Stimulated activated CD8-positive, alpha-beta memory T cell treated with anti-CD3 and anti-CD28 coated beads, Interleukin-15, amount 100 ng/mL, for 1 hour (primary cell): ENCODE results near the gene OR10H1.
"Not testable (repeated sequence)": the region's sequence is repeated elsewhere in the genome, so short reads cannot be mapped to it uniquely, and the experiment has no call there.

Experiments
- DNase-seq: peaks from one replicate; pipeline ENCODE4 v3.0.0-alpha.2; 2020; ENCODE audit warnings: low read depth

The OR10H1 gene

GRCh38 chr19:15774159-15774558, 41.3 kb downstream of the OR10H1 start:
- not testable (repeated sequence) for DNase-seq

- no peak for DNase-seq
Observed at GRCh38 chr19:15769586-15769985, 45.9 kb downstream of the OR10H1 start.

- DNase-seq = no peak
Observed at GRCh38 chr19:15759962-15760565, 55.4 kb downstream of the OR10H1 start.

- DNase-seq = no peak
Observed at GRCh38 chr19:15758379-15758778, 57.1 kb downstream of the OR10H1 start.
